ENCODE results near the gene ELMOD2. TPM values are rescaled to one million over a fixed set of nuclear protein-coding genes. Genes with fewer than 3 reads are reported as not detected.

The ELMOD2 gene
- total and polyA plus RNA-seq, 11 donors, result 8.2 to 22.3 (median 15.6) TPM

DNA sequence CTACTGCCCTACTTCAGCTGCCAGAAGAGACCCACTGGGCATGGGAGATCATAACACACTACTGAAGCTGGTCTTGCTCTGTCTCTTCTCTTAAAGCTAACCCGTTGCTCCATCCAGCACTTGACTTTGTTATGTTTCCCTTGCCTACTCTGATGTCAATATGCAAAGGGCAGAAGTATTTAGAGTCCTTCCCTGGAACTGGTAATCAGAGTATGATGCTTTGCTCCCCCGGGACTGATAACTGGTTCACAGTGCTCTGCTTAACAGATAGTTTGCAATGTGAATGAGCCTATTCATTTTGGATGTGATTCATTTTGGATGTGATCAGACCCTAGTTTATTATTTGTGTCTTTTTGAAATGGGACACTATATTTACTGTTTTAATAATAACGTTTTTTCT lies 57.1 kb downstream of the ELMOD2 start:
- ATAC-seq, result no peak

DNA sequence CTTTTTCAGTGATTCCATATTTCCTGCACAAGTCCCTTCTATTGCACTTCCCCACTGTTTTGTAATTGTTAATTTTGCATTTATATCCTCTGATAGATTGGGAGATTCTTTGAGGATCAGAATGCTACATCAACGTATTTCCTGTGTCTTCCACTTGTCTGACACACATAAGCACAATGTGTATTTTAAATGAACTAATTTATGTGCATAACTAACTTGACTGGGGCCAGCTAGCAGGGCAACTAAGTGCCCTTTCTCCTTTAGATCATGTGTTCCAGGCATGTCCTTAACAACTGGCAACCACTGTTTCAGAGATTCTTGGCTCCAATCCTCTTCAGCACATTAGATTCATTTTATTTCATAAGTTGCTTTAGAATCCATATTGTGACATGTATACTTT lies 60.5 kb downstream of the ELMOD2 start:
- no peaks in the 10 kb centered on the region for H3K36me3 ChIP-seq
- no peak overlapping the region for H3K27ac ChIP-seq
- peaks cover 0 to 1% (median 0%) of the 10 kb centered on the region in 12 donors for H3K4me1 ChIP-seq
- 59 to 73% (median 65%) methylated on average over 1 of the region's 1 CpG for WGBS, 4 donors
- intact Hi-C loops (cut with DNase I), result no loop called here
- ATAC-seq, result no peak
- H3K4me3 ChIP-seq, result no peak overlapping the region
- no peaks in the 10 kb centered on the region for H3K9me3 ChIP-seq
- peaks cover 0 to 21% (median 3%) of the 10 kb centered on the region in 9 donors for H3K27me3 ChIP-seq
- TF ChIP-seq CTCF (IDR thresholded peaks at IDR 0.05) (no peak), POLR2A (IDR thresholded peaks at IDR 0.05) (no peak)
- no peak for DNase-seq

More for the DNA sequence above, 57.1 kb downstream of the ELMOD2 start:
- Histone ChIP-seq H3K9me3 (no peaks in the 10 kb centered on the region), H3K36me3 (no peaks in the 10 kb centered on the region), H3K4me1 (peaks cover 0 to 5% (median 0%) of the 10 kb centered on the region in 12 donors), H3K27ac (no peak overlapping the region), H3K4me3 (no peak overlapping the region), H3K27me3 (peaks cover 0 to 47% (median 11%) of the 10 kb centered on the region in 9 donors)
- TF ChIP-seq POLR2A (IDR thresholded peaks at IDR 0.05), result no peak
- no peak for DNase-seq
- 41 to 62% (median 56%) methylated on average over 3 of the region's 3 CpGs for WGBS, 4 donors
- intact Hi-C loops (cut with DNase I), result no loop called here

- TF ChIP-seq CTCF (IDR thresholded peaks at IDR 0.05), result peak; percentile 30 to 59 (median 44)
- TF ChIP-seq POLR2A (IDR thresholded peaks at IDR 0.05), result no peak
- ATAC-seq, result peak in 3 of 4 donors; percentile 53 to 65 (median 53)
- intact Hi-C loops (cut with DNase I), result loop anchor here in 2 of 10 donors (5.0 to 10.0 kb wide), 2 partner anchors 257 to 260 kb away; no protein-coding TSS in a partner anchor
Observed at GRCh38 chr4:140595065-140595464, 71.1 kb downstream of the ELMOD2 start.

DNA sequence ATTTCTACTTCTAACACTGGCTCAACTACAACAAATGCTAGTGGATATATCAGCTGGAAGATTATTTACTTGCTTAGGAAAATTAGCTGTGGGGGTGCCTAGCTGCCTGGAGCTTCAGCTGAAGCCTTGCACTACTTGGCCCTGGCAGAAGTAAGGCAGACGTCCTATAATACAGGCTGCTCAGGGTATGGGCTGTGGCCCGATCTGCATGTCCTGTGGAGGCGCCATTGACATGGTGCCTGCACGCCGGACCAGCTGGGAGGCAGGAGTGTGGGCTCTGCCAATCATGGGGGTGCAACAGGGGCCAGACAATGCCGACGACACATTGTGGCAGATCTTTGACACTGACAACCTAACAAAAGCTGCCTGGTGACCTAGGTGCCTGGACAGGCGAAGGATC lies 76.4 kb downstream of the ELMOD2 start:
- Histone ChIP-seq H3K4me3 (no peak overlapping the region), H3K4me1 (peaks cover 4 to 26% (median 10%) of the 10 kb centered on the region in 12 donors), H3K27me3 (no peaks in the 10 kb centered on the region), H3K36me3 (no peaks in the 10 kb centered on the region), H3K9me3 (no peaks in the 10 kb centered on the region), H3K27ac (no peak overlapping the region)
- WGBS, 4 donors, result 83 to 89% (median 87%) methylated on average over 8 of the region's 8 CpGs
- intact Hi-C loops (cut with DNase I), result loop anchor here in 3 of 10 donors (5.0 to 10.0 kb wide), 2 partner anchors 76 to 78 kb away; partner anchors contain the start of gene ELMOD2 (in 3 of the 3)
- no peak for ATAC-seq
- DNase-seq, result no peak
- TF ChIP-seq CTCF (IDR thresholded peaks at IDR 0.05) (no peak), POLR2A (IDR thresholded peaks at IDR 0.05) (no peak)

More at GRCh38 chr4:140595065-140595464, 71.1 kb downstream of the ELMOD2 start:
- Histone ChIP-seq H3K27me3 (no peaks in the 10 kb centered on the region), H3K36me3 (no peaks in the 10 kb centered on the region), H3K9me3 (peaks cover 0 to 6% (median 0%) of the 10 kb centered on the region in 12 donors), H3K4me1 (no peaks in the 10 kb centered on the region), H3K4me3 (no peak overlapping the region), H3K27ac (no peak overlapping the region)
- DNase-seq, result no peak
- 56 to 79% (median 71%) methylated on average over 1 of the region's 1 CpG for WGBS, 4 donors

All from heart left ventricle (tissue), 16 donors.